WTC11 (cell line): ENCODE results near the gene GYS2. TPM values are rescaled to one million over a fixed set of nuclear protein-coding genes. Genes with fewer than 3 reads are reported as not detected.

ENCODE experiments used
- ATAC-seq: fragments of 200-7000 bp; cut with Tn5 transposase; 2 replicates; pipeline ENCODE4 v1.10.0; 2021; ENCODE audit warnings: mild to moderate bottlenecking, moderate library complexity
- CTCF ChIA-PET: fragments of 300-600 bp; sonication (Branson Sonifier 250); formaldehyde crosslinking; loops from one replicate; lab custom pipeline; 2021; ENCODE audit warnings: antibody characterized with exemption; lab: Charles Lee
- POLR2A ChIA-PET: fragments of 350-600 bp; sonication (Branson Sonifier 250); formaldehyde crosslinking; loops from one replicate; lab custom pipeline; 2021; ENCODE audit warnings: antibody characterized with exemption; lab: Charles Lee
- DNase-seq: peaks from one replicate; pipeline ENCODE4 v3.0.0; 2021; ENCODE audit warnings: low spot score
- H3K27ac Mint-ChIP-seq: 2 replicates; pipeline ENCODE4 v1.8.0; 2021; ENCODE audit warnings: mixed read lengths
- H3K27me3 Mint-ChIP-seq: 2 replicates; pipeline ENCODE4 v1.8.0; 2021; ENCODE audit warnings: low read depth, mild to moderate bottlenecking, moderate library complexity, mixed read lengths
- H3K36me3 Mint-ChIP-seq: 2 replicates; pipeline ENCODE4 v1.8.0; 2021; ENCODE audit warnings: mixed read lengths
- H3K4me1 Mint-ChIP-seq: 2 replicates; pipeline ENCODE4 v1.8.0; 2022; ENCODE audit warnings: mixed read lengths
- H3K4me3 Mint-ChIP-seq: 2 replicates; pipeline ENCODE4 v1.8.0; 2021; ENCODE audit warnings: mild to moderate bottlenecking, moderate library complexity, mixed read lengths
- H3K9me3 Mint-ChIP-seq: 2 replicates; pipeline ENCODE4 v1.8.0; 2021; ENCODE audit warnings: mixed read lengths
- ATF1 ChIP-seq: sonication (generic); formaldehyde crosslinking; IDR thresholded peaks from 2 replicates; pipeline ENCODE4 v1.8.1; 2023; ENCODE audit warnings: mild to moderate bottlenecking, moderate library complexity, missing genetic modification reagents
- GRHL2 ChIP-seq: fragments of 250-450 bp; sonication (Bioruptor Pico); IDR thresholded peaks from 2 replicates; pipeline ENCODE4 v1.8.0; 2022; ENCODE audit warnings: mild to moderate bottlenecking, moderate library complexity; ENCODE audit not compliant: insufficient replicate concordance, severe bottlenecking
- GTF2I ChIP-seq: fragments of 250-450 bp; sonication (Bioruptor Pico); conservative IDR thresholded peaks from 2 replicates; pipeline ENCODE4 v1.4.0; 2021; ENCODE audit warnings: mild to moderate bottlenecking
- MXD4 ChIP-seq: fragments of 250-450 bp; sonication (Bioruptor Pico); IDR thresholded peaks from 2 replicates; pipeline ENCODE4 v1.8.0; 2021; ENCODE audit warnings: mild to moderate bottlenecking, moderate library complexity, borderline replicate concordance
- MYBL2 ChIP-seq: sonication (generic); formaldehyde crosslinking; IDR thresholded peaks from 2 replicates; pipeline ENCODE4 v1.8.1; 2023; ENCODE audit warnings: mild to moderate bottlenecking, moderate library complexity, missing genetic modification reagents
- OVOL2 ChIP-seq: fragments of 250-450 bp; sonication (Bioruptor Pico); IDR thresholded peaks from 2 replicates; pipeline ENCODE4 v1.9.0; 2021; ENCODE audit warnings: mild to moderate bottlenecking, borderline replicate concordance
- PRRX2 ChIP-seq: fragments of 250-450 bp; sonication (Bioruptor Pico); IDR thresholded peaks from 2 replicates; pipeline ENCODE4 v1.8.0; 2021; ENCODE audit warnings: mild to moderate bottlenecking
- RELA ChIP-seq: sonication (generic); formaldehyde crosslinking; IDR thresholded peaks from 2 replicates; pipeline ENCODE4 v1.8.1; 2022; ENCODE audit warnings: missing genetic modification reagents, mild to moderate bottlenecking, borderline replicate concordance
- TCF7 ChIP-seq: sonication (generic); formaldehyde crosslinking; IDR thresholded peaks from 2 replicates; pipeline ENCODE4 v1.8.0; 2022; ENCODE audit warnings: mild to moderate bottlenecking, low read depth, missing genetic modification reagents, moderate library complexity
- TEAD1 ChIP-seq: sonication (generic); formaldehyde crosslinking; IDR thresholded peaks from 2 replicates; pipeline ENCODE4 v1.8.0; 2022; ENCODE audit warnings: mild to moderate bottlenecking, missing genetic modification reagents
- TEAD4 ChIP-seq: sonication (generic); formaldehyde crosslinking; IDR thresholded peaks from 2 replicates; pipeline ENCODE4 v1.8.0; 2022; ENCODE audit warnings: mild to moderate bottlenecking, missing genetic modification reagents
- ZBTB21 ChIP-seq: sonication (generic); formaldehyde crosslinking; IDR thresholded peaks from 2 replicates; pipeline ENCODE4 v1.8.1; 2023; ENCODE audit warnings: mild to moderate bottlenecking, missing genetic modification reagents, borderline replicate concordance
- ZNF232 ChIP-seq: sonication (generic); formaldehyde crosslinking; IDR thresholded peaks from 2 replicates; pipeline ENCODE4 v1.8.0; 2022; ENCODE audit warnings: mild to moderate bottlenecking, missing genetic modification reagents
- ZNF263 ChIP-seq: sonication (generic); formaldehyde crosslinking; IDR thresholded peaks from 2 replicates; pipeline ENCODE4 v1.8.1; 2022; ENCODE audit warnings: low read depth, mild to moderate bottlenecking, moderate library complexity, missing genetic modification reagents
- total RNA-seq: library from RNA; stranded (reverse); gene quantifications from 3 replicates; pipeline ENCODE4 v1.2.3, GENCODE V29; 2021
- TF ChIP-seq, protein P1 (sequence below): sonication (generic); formaldehyde crosslinking; IDR thresholded peaks from 2 replicates; pipeline ENCODE4 v1.8.0; 2023; ENCODE audit warnings: missing genetic modification reagents
- TF ChIP-seq, protein P2 (sequence below): fragments of 250-450 bp; sonication (Bioruptor Pico); IDR thresholded peaks from 2 replicates; pipeline ENCODE4 v1.9.0; 2021; ENCODE audit warnings: mild to moderate bottlenecking
- TF ChIP-seq, protein P3 (sequence below): sonication (generic); formaldehyde crosslinking; IDR thresholded peaks from 2 replicates; pipeline ENCODE4 v1.8.1; 2023; ENCODE audit warnings: mild to moderate bottlenecking, moderate library complexity, missing genetic modification reagents
- TF ChIP-seq, protein P4 (sequence below): sonication (generic); formaldehyde crosslinking; IDR thresholded peaks from 2 replicates; pipeline ENCODE4 v1.8.1; 2023; ENCODE audit warnings: mild to moderate bottlenecking, missing genetic modification reagents
- TF ChIP-seq, protein P5 (sequence below): fragments of 200-600 bp; IDR thresholded peaks from 2 replicates; pipeline ENCODE4 v1.8.0; 2022; ENCODE audit warnings: antibody characterized with exemption

Gene GYS2
- total RNA-seq, 1 experiment from 2014 or later: not detected

DNA sequence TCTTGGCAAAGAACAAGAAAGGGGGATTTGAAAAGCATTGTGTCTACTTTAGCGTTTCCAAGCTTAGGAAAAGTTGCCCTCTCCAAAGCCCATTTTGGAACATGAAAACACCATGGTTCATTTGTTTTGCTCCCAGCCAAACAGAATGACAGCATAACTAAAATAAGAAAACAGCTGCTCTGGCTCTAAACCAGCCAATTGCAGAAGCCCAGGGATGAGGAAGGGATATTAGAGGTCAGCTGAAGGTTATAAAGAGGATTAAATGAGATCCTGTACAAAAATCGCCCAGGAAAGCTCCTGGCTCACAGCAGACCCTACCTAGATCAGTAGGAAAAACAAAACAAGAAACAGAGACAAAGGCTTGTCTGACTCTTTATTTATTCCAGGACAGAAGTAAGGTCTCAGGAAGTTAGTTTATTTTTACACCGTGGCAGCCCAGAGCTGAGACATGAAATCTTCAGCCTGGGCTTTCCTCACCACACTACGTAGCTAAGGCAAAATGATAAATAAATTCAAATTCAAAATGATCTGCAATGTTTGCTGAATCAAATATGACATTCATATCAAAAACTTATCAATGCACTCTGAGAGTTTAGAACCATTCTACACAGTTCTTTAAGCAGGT lies 52.7 kb downstream of the GYS2 start (continued):
- TF ChIP-seq, protein P1, sequence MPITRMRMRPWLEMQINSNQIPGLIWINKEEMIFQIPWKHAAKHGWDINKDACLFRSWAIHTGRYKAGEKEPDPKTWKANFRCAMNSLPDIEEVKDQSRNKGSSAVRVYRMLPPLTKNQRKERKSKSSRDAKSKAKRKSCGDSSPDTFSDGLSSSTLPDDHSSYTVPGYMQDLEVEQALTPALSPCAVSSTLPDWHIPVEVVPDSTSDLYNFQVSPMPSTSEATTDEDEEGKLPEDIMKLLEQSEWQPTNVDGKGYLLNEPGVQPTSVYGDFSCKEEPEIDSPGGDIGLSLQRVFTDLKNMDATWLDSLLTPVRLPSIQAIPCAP (CRISPR knock-in tag): no peak
- TF ChIP-seq, protein P2, sequence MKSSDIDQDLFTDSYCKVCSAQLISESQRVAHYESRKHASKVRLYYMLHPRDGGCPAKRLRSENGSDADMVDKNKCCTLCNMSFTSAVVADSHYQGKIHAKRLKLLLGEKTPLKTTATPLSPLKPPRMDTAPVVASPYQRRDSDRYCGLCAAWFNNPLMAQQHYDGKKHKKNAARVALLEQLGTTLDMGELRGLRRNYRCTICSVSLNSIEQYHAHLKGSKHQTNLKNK (CRISPR knock-in tag): no peak
- TF ChIP-seq ZNF232 (CRISPR knock-in tag) (no peak), GRHL2 (CRISPR knock-in tag) (no peak), PRRX2 (CRISPR knock-in tag) (no peak)
- TF ChIP-seq, protein P3, sequence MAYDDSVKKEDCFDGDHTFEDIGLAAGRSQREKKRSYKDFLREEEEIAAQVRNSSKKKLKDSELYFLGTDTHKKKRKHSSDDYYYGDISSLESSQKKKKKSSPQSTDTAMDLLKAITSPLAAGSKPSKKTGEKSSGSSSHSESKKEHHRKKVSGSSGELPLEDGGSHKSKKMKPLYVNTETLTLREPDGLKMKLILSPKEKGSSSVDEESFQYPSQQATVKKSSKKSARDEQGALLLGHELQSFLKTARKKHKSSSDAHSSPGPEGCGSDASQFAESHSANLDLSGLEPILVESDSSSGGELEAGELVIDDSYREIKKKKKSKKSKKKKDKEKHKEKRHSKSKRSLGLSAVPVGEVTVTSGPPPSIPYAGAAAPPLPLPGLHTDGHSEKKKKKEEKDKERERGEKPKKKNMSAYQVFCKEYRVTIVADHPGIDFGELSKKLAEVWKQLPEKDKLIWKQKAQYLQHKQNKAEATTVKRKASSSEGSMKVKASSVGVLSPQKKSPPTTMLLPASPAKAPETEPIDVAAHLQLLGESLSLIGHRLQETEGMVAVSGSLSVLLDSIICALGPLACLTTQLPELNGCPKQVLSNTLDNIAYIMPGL: no peak
- TF ChIP-seq, all 79 proteins: peak for 0

DNA sequence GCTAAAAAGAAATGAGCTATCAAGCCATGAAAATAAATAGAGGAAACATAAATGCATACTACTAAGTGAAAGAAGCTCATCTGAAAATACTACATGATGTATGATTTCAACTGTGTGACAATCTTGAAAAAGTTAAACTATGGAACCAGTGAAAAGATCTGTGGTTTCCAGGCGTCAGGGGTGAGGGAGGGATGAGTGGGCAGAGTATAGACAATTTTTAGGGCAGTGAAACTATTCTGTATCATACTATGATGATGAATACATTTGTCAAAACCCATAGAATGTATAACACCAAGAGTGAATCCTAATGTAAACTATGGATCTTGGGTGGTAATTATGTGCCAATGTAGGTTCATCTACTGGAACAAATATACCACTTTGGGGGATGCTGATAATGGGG lies 57.2 kb downstream of the GYS2 start:
- Mint-ChIP-seq H3K9me3 (no peaks in the 10 kb centered on the region), H3K27me3 (no peaks in the 10 kb centered on the region), H3K36me3 (no peaks in the 10 kb centered on the region), H3K4me1 (no peaks in the 10 kb centered on the region), H3K4me3 (no peak overlapping the region), H3K27ac (no peak overlapping the region)
- no peak for ATAC-seq
- TF ChIP-seq MYBL2 (no peak), TEAD4 (no peak), TCF7 (CRISPR knock-in tag) (no peak), RELA (CRISPR knock-in tag) (no peak), GTF2I (CRISPR knock-in tag) (no peak), MXD4 (CRISPR knock-in tag) (no peak), ZNF263 (CRISPR knock-in tag) (no peak), TEAD1 (CRISPR knock-in tag) (no peak)
- TF ChIP-seq, protein P4, sequence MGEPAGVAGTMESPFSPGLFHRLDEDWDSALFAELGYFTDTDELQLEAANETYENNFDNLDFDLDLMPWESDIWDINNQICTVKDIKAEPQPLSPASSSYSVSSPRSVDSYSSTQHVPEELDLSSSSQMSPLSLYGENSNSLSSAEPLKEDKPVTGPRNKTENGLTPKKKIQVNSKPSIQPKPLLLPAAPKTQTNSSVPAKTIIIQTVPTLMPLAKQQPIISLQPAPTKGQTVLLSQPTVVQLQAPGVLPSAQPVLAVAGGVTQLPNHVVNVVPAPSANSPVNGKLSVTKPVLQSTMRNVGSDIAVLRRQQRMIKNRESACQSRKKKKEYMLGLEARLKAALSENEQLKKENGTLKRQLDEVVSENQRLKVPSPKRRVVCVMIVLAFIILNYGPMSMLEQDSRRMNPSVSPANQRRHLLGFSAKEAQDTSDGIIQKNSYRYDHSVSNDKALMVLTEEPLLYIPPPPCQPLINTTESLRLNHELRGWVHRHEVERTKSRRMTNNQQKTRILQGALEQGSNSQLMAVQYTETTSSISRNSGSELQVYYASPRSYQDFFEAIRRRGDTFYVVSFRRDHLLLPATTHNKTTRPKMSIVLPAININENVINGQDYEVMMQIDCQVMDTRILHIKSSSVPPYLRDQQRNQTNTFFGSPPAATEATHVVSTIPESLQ (CRISPR knock-in tag): no peak
- POLR2A ChIA-PET: no interaction called here
- DNase-seq: no peak
- CTCF ChIA-PET: no interaction called here

DNA sequence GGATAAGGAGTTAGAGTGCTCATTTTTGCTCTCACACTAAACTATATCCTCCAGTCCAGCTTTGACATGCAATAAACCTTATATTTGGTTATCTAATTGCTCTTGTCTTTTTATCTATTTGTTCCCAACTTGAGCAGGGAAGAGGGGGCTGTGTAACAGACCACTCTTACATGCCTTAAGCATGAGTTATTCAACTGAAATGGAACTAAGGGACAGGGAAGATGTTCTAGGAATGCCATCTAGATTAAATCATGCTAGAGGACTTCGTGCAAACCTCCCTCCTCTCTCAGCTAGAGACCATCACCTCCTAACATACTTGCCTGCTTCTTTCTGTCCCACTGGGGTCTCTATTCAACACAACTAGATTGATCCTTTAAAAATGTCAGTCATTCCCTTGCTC lies 57.9 kb downstream of the GYS2 start:
- Mint-ChIP-seq H3K9me3 (no peaks in the 10 kb centered on the region), H3K27ac (no peak overlapping the region), H3K27me3 (no peaks in the 10 kb centered on the region), H3K4me1 (no peaks in the 10 kb centered on the region), H3K4me3 (no peak overlapping the region), H3K36me3 (no peaks in the 10 kb centered on the region)
- TF ChIP-seq, protein P2 (CRISPR knock-in tag): no peak
- ATAC-seq (no peak), DNase-seq (no peak)
- ChIA-PET CTCF (no interaction called here), POLR2A (no interaction called here)

DNA sequence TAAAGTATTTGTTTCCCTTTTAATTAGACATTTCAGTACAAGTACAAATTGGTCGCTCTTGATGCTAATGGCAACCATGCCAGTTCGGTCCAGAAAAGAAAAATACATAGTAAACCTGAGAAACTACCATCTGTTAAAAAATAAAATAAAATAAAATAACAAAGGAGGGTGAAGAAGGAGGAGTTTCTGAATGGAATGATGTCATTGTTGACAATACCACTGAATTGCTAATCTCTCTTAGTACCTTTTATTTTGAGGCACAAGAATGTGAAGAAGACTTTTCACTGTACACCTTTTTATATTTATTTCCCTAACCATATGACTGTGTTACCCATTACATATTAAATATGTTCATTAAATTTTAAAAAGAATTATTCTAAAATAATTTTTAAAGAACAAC lies 59.1 kb downstream of the GYS2 start:
- Mint-ChIP-seq H3K27ac (no peak overlapping the region), H3K36me3 (no peaks in the 10 kb centered on the region), H3K27me3 (no peaks in the 10 kb centered on the region), H3K4me3 (no peak overlapping the region), H3K9me3 (no peaks in the 10 kb centered on the region), H3K4me1 (no peaks in the 10 kb centered on the region)
- ChIA-PET POLR2A (no interaction called here), CTCF (no interaction called here)
- ATAC-seq (no peak), DNase-seq (no peak)
- no peak for TF ChIP-seq OVOL2 (CRISPR knock-in tag)
- TF ChIP-seq ATF1: no peak
- no peak for TF ChIP-seq TCF7 (CRISPR knock-in tag)
- TF ChIP-seq, protein P5, sequence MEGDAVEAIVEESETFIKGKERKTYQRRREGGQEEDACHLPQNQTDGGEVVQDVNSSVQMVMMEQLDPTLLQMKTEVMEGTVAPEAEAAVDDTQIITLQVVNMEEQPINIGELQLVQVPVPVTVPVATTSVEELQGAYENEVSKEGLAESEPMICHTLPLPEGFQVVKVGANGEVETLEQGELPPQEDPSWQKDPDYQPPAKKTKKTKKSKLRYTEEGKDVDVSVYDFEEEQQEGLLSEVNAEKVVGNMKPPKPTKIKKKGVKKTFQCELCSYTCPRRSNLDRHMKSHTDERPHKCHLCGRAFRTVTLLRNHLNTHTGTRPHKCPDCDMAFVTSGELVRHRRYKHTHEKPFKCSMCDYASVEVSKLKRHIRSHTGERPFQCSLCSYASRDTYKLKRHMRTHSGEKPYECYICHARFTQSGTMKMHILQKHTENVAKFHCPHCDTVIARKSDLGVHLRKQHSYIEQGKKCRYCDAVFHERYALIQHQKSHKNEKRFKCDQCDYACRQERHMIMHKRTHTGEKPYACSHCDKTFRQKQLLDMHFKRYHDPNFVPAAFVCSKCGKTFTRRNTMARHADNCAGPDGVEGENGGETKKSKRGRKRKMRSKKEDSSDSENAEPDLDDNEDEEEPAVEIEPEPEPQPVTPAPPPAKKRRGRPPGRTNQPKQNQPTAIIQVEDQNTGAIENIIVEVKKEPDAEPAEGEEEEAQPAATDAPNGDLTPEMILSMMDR: no peak
- no peak for TF ChIP-seq ZBTB21 (CRISPR knock-in tag)
